ENCODE measurements around the gene MAP3K20. TPM values are rescaled to one million over a fixed set of nuclear protein-coding genes. Genes with fewer than 3 reads are reported as not detected.
"Not testable (repeated sequence)": the region's sequence is repeated elsewhere in the genome, so short reads cannot be mapped to it uniquely, and the experiment has no call there.

MAP3K20 gene
- total and polyA plus RNA-seq, 5 donors, result 86.3 to 327 (median 269) TPM

DNA sequence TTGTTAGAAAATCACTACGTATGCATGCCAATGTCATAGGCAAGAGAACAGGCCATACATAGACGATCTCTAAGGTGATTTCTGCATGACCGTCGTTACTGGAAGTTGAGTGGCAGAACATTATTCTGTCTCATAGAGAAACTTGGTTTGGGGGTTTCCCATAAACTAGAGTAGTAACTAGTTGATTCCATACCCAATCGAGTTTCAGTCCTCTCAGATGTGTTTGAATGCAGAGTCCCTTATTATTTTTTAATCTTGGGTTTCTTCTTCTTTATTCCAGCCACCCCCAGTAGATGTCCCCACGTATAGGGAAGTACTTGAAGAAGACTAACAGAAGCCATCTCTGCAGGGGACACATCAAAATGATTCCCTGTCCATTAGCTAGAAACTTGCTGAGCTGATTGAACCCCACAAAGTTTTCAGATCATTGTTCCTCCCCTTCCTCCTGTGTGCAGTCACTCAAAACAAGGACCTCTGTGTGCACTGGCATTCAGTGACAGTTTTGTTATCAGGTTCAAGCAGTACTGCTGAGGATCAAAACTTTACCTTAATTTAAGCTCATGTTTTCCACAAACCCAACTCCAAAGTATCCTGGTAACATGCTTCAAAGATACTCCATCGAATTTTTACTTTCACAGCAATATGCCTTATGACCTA, 210.6 kb downstream of the MAP3K20 start:
- DNase-seq (no peak), ATAC-seq (no peak)
- H3K27me3 ChIP-seq (ENCODE audit: control insufficient read depth, insufficient read depth), result no peaks in the 10 kb centered on the region
- no peak overlapping the region for H3K27ac ChIP-seq (ENCODE audit: low read length)
- intact Hi-C loops (cut with DNase I), result no loop called here
- H3K9me3 ChIP-seq (ENCODE audit: control insufficient read depth, low read length), result no peaks in the 10 kb centered on the region
- H3K4me3 ChIP-seq (ENCODE audit: low read length), result no peak overlapping the region
- H3K4me1 ChIP-seq (ENCODE audit: control insufficient read depth, insufficient read depth, low read length), result no peaks in the 10 kb centered on the region
- 81% methylated on average over 7 of the region's 7 CpGs for WGBS

DNA sequence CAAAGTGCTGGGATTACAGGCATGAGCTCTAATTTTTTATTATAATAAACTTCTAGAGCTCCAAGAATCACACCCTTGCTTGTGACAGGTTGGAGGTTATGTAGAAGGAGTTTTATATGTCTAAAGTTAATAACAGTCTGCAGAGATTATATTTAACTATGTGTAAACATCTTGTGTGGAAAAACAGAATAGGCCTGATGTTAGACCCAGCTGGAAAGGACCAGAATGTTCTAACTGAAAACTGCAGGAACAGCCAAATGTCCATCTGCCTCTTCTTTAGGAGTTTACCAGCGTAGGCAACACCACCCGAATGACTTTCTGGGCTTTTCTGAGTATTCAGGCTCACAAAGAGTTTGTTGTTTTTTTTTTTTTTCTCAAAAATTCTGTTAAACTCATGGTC, 211.9 kb downstream of the MAP3K20 start:
- H3K27me3 ChIP-seq (ENCODE audit: control insufficient read depth, insufficient read depth), result no peaks in the 10 kb centered on the region
- ATAC-seq (no peak), DNase-seq (no peak)
- no peaks in the 10 kb centered on the region for H3K9me3 ChIP-seq (ENCODE audit: control insufficient read depth, low read length)
- intact Hi-C loops (cut with DNase I), result no loop called here
- 82% methylated on average over 2 of the region's 2 CpGs for WGBS
- no peak overlapping the region for H3K4me3 ChIP-seq (ENCODE audit: low read length)
- H3K27ac ChIP-seq (ENCODE audit: low read length), result no peak overlapping the region
- H3K4me1 ChIP-seq (ENCODE audit: control insufficient read depth, insufficient read depth, low read length), result no peaks in the 10 kb centered on the region

DNA sequence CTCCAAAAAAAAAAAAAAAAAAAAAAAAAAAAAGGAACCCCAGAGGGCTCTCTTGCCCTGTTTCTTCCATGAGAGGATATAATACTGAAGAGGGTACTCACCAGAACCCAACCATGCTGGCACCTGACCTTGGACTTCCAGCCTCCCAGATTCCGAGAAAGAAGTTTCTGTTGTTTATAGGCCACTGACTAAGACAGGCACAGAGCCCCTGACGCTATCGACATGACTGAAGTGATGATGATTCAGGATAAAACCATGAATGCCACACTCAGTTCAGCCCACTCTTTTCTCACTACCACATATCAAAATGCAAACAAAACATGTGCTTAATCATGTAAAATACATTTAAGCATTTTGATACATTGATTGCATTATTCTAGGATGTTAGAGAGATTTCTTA, 212.9 kb downstream of the MAP3K20 start:
- Histone ChIP-seq H3K4me1 (ENCODE audit: control insufficient read depth, insufficient read depth, low read length) (no peaks in the 10 kb centered on the region), H3K4me3 (ENCODE audit: low read length) (no peak overlapping the region), H3K9me3 (ENCODE audit: control insufficient read depth, low read length) (no peaks in the 10 kb centered on the region), H3K27me3 (ENCODE audit: control insufficient read depth, insufficient read depth) (no peaks in the 10 kb centered on the region), H3K27ac (ENCODE audit: low read length) (no peak overlapping the region)
- 81% methylated on average over 3 of the region's 3 CpGs for WGBS
- intact Hi-C loops (cut with DNase I), result no loop called here
- DNase-seq (no peak), ATAC-seq (no peak)

DNA sequence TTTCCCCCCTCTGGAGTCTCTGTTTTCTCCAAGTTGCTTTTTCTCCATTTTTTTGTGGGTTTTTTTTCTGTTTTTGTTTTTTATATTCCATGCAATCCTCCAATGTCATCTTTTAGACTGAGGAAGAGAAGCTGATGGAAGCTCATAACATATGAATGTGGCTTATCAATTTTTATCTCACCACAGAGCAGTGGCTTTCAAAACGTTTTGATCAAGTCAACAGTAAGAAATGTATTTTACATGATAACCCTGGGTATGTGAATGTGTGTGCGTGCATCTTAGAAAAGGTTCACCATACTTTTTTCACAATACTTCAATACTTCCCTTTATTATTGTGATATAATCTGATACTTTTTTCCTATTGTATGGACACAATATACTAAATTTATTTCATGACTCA, 214.4 kb downstream of the MAP3K20 start:
- Histone ChIP-seq H3K27me3 (ENCODE audit: control insufficient read depth, insufficient read depth) (no peaks in the 10 kb centered on the region), H3K9me3 (ENCODE audit: control insufficient read depth, low read length) (no peaks in the 10 kb centered on the region), H3K4me3 (ENCODE audit: low read length) (no peak overlapping the region), H3K27ac (ENCODE audit: low read length) (no peak overlapping the region), H3K4me1 (ENCODE audit: control insufficient read depth, insufficient read depth, low read length) (no peaks in the 10 kb centered on the region)
- 43% methylated on average over 2 of the region's 2 CpGs for WGBS
- DNase-seq, result no peak
- no peak for ATAC-seq
- intact Hi-C loops (cut with DNase I), result no loop called here

DNA sequence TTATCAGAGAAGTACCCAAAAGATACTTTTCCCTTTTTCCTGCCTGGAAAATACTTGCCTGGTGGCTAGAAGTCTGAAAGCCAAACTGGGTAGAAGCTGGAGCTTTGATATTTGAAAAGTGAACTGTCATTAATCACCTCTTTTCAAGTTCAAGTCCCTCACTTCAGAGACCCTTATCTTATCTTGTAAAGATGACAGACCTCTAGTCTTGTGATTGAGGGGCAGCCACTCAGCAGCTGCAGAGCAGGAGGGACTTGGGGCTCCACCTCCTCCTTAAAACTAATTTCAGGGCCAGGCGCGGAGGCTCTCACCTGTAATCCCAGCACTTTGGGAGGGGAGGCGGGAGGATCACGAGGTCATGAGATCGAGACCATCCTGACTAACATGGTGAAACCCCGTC, 214.9 kb downstream of the MAP3K20 start:
- 86% methylated on average over 6 of the region's 6 CpGs for WGBS
- intact Hi-C loops (cut with DNase I), result no loop called here
- DNase-seq (no peak), ATAC-seq (no peak)
- Histone ChIP-seq H3K27me3 (ENCODE audit: control insufficient read depth, insufficient read depth) (no peaks in the 10 kb centered on the region), H3K27ac (ENCODE audit: low read length) (no peak overlapping the region), H3K9me3 (ENCODE audit: control insufficient read depth, low read length) (no peaks in the 10 kb centered on the region), H3K4me1 (ENCODE audit: control insufficient read depth, insufficient read depth, low read length) (no peaks in the 10 kb centered on the region), H3K4me3 (ENCODE audit: low read length) (no peak overlapping the region)

DNA sequence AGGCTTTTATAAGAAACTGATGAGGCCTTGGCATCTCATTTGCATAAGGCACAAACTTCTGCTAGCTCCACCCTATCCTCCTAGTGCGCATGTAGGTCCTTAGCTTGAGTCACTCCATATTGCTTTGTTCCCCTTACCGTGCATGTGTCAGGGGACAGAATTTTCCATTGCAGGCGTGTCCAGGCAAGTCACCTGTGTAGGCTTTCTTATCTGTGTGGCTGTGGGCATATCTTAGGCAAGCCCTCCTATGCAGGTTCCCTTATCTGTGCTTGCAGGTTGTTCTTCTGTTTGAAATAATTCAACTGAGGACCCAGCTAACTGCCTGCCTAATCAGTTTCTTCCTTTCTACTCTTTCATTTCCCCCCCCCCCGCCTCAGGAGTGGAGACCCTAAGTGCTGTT, 215.8 kb downstream of the MAP3K20 start:
- DNase-seq (no peak), ATAC-seq (no peak)
- Histone ChIP-seq H3K27ac (ENCODE audit: low read length) (no peak overlapping the region), H3K9me3 (ENCODE audit: control insufficient read depth, low read length) (no peaks in the 10 kb centered on the region), H3K4me3 (ENCODE audit: low read length) (no peak overlapping the region), H3K4me1 (ENCODE audit: control insufficient read depth, insufficient read depth, low read length) (no peaks in the 10 kb centered on the region), H3K27me3 (ENCODE audit: control insufficient read depth, insufficient read depth) (no peaks in the 10 kb centered on the region)
- WGBS, result 69% methylated on average over 4 of the region's 4 CpGs
- intact Hi-C loops (cut with DNase I), result no loop called here

DNA sequence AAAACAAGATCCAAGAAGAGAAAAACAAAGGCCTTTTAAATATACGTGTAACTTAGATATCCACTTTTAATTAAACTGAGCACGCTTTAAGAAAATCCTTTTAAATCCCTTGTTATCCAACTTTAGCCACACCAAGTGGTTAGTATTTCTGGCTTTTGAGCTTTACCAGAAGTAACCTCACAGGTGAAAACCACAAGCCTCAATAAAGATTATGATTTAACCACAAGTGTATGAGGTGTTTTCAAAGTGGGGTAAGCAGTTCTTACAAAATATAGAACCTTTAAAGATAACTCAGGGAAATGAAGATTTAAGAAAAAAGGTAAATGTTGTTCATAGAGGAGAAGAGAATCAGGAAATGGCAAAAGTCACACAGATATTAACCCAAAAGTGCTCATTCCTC, 220.6 kb downstream of the MAP3K20 start:
- Histone ChIP-seq H3K4me1 (ENCODE audit: control insufficient read depth, insufficient read depth, low read length) (no peaks in the 10 kb centered on the region), H3K4me3 (ENCODE audit: low read length) (no peak overlapping the region), H3K9me3 (ENCODE audit: control insufficient read depth, low read length) (peaks cover 5% of the 10 kb centered on the region), H3K27ac (ENCODE audit: low read length) (no peak overlapping the region), H3K27me3 (ENCODE audit: control insufficient read depth, insufficient read depth) (no peaks in the 10 kb centered on the region)
- WGBS, result 90% methylated on average over 2 of the region's 2 CpGs
- intact Hi-C loops (cut with DNase I), result no loop called here
- DNase-seq (no peak), ATAC-seq (no peak)

DNA sequence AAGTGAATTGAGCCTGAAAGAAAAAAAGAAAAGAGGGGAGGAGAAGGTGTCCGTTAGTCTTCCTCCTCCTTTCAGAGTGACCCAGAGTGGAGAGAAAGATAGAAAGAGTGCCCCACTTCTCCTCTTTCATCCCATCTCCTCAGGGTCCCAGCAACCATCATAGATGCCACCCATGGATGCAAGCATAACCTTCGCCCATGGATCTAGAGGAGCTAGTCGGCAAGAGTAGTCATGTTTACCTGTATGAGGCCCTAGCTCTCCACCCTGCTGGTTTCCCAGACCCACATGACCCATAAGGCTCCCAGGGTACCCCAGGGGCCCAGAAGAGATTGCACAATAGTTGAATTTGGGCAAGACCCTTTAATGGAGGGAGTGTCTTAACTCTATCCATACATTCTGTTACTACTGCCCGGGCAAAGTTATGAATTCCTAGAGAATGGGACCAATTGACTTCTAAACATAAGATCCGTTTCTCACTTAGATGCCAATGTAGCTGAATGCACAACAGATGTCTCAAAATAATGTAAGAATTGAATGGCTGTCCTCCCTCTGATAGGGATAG, 223.0 kb downstream of the MAP3K20 start:
- WGBS, result 92% methylated on average over 5 of the region's 5 CpGs
- ATAC-seq (no peak), DNase-seq (no peak)
- intact Hi-C loops (cut with DNase I), result no loop called here
- H3K9me3 ChIP-seq (ENCODE audit: control insufficient read depth, low read length), result peaks cover 5% of the 10 kb centered on the region
- no peaks in the 10 kb centered on the region for H3K27me3 ChIP-seq (ENCODE audit: control insufficient read depth, insufficient read depth)
- H3K4me3 ChIP-seq (ENCODE audit: low read length), result no peak overlapping the region
- no peak overlapping the region for H3K27ac ChIP-seq (ENCODE audit: low read length)
- H3K4me1 ChIP-seq (ENCODE audit: control insufficient read depth, insufficient read depth, low read length), result no peaks in the 10 kb centered on the region

DNA sequence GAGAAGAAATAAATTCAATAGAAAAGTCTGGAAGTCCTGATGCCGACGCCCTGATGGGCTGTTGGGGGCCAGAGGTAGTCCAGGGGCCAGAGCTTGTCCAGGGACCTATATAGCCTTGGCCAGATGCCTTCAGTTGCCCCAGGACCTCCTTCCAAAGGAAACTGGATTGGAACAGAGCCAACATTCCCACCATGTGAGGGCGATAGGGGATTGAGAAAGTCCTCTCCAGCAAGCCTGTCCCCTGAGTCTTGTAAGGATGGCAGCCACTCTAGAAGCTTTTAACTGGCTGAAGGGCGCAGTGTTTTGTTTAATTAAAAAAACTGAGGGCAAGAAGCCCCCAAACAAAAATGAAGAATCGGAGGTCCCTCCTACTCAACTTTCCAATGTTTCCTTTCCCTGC, 224.1 kb downstream of the MAP3K20 start:
- Histone ChIP-seq H3K4me1 (ENCODE audit: control insufficient read depth, insufficient read depth, low read length) (no peaks in the 10 kb centered on the region), H3K27ac (ENCODE audit: low read length) (no peak overlapping the region), H3K9me3 (ENCODE audit: control insufficient read depth, low read length) (peaks cover 5% of the 10 kb centered on the region), H3K4me3 (ENCODE audit: low read length) (no peak overlapping the region), H3K27me3 (ENCODE audit: control insufficient read depth, insufficient read depth) (no peaks in the 10 kb centered on the region)
- ATAC-seq, result no peak
- DNase-seq, result no peak
- WGBS, result 84% methylated on average over 5 of the region's 5 CpGs
- intact Hi-C loops (cut with DNase I), result no loop called here

DNA sequence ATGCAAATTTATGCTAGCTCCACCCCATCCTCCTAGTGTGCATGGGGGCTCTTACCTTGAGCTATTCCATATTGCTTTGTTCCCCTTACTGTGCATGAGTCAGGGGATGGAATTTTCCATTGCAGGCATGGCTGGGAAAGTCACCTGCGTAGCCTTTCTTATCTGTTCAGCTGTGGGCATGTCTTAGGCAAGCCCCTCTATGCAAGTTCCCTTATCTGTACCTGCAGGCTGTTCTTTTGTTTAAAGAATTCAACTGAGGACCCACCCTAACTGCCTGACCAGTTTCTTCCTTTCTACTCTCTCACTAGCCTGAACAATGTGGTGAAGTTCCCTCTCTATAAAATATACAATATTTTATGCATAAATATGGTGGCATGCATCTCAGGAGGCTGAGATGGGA, 224.8 kb downstream of the MAP3K20 start:
- 83% methylated on average over 1 of the region's 1 CpG for WGBS
- peaks cover 5% of the 10 kb centered on the region for H3K9me3 ChIP-seq (ENCODE audit: control insufficient read depth, low read length)
- no peak for ATAC-seq

DNA sequence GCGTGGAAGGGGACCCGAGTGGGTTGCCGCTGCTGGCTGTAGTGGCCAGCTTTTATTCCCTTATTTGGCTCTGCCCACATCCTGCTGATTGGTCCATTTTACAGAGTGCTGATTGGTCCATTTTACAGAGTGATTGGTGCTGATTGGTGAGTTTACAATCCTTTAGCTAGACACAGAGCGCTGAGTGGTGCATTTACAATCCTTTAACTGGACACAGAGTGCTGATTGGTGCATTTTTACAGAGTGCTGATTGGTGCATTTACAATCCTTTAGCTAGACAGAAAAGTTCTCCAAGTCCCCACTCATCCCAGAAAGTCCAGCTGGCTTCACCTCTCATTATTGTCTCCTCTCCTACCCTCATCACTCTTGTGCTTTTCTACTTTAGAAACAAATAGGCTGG, 225.9 kb downstream of the MAP3K20 start:
- DNase-seq; H3K9me3 ChIP-seq (ENCODE audit: control insufficient read depth, low read length); ATAC-seq; H3K27ac ChIP-seq (ENCODE audit: low read length); H3K4me3 ChIP-seq (ENCODE audit: low read length); intact Hi-C loops (cut with DNase I); H3K4me1 ChIP-seq (ENCODE audit: control insufficient read depth, insufficient read depth, low read length); H3K27me3 ChIP-seq (ENCODE audit: control insufficient read depth, insufficient read depth): not testable (repeated sequence)
- 91% methylated on average over 4 of the region's 4 CpGs for WGBS

More for the DNA sequence above, 224.8 kb downstream of the MAP3K20 start:
- intact Hi-C loops (cut with DNase I), result no loop called here
- Histone ChIP-seq H3K27me3 (ENCODE audit: control insufficient read depth, insufficient read depth) (no peaks in the 10 kb centered on the region), H3K4me3 (ENCODE audit: low read length) (no peak overlapping the region), H3K27ac (ENCODE audit: low read length) (no peak overlapping the region), H3K4me1 (ENCODE audit: control insufficient read depth, insufficient read depth, low read length) (no peaks in the 10 kb centered on the region)
- no peak for DNase-seq

DNA sequence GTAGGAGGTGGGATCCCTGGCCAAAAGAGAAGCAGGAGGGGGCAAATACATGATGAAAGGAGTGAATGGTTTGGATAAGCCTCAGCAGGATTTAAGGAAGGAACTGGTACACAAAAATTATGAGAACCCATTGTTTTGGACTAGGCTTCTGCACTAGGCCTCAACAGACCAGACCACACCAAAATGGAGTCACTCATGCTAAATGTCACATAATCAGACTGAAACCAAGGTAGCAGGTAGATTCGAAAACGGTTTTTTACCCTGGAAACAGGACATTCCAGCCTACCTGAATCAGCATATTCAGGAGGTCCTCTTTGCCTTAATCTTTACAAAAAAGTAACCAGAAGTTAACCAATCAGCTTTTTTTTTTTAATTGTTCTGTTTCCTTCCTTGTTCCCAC, 229.7 kb downstream of the MAP3K20 start:
- no peak for ATAC-seq
- Histone ChIP-seq H3K27ac (ENCODE audit: low read length) (no peak overlapping the region), H3K4me3 (ENCODE audit: low read length) (no peak overlapping the region), H3K27me3 (ENCODE audit: control insufficient read depth, insufficient read depth) (no peaks in the 10 kb centered on the region), H3K9me3 (ENCODE audit: control insufficient read depth, low read length) (no peaks in the 10 kb centered on the region), H3K4me1 (ENCODE audit: control insufficient read depth, insufficient read depth, low read length) (no peaks in the 10 kb centered on the region)
- intact Hi-C loops (cut with DNase I), result no loop called here
- 95% methylated on average over 2 of the region's 2 CpGs for WGBS
- DNase-seq, result no peak

All from right cardiac atrium (tissue), 5 donors.